ENCODE data around the gene C12orf75. TPM values are rescaled to one million over a fixed set of nuclear protein-coding genes. Genes with fewer than 3 reads are reported as not detected.

C12orf75 gene
- total and polyA plus RNA-seq, 2 donors (not counting 1 experiment from before 2014, with no cell fraction given) = 133 to 298 TPM

- H3K9me3 ChIP-seq (ENCODE audit: control insufficient read depth, insufficient read depth, low read depth, low read length) = no peaks in the 10 kb centered on the region
- H3K27ac ChIP-seq (ENCODE audit: insufficient read depth, low read length) = no peak overlapping the region
- H3K4me3 ChIP-seq (replicated peaks in 1 of 4; ENCODE audit: control extremely low read depth in 1 of 4, insufficient read depth in 1 of 4, low read depth in 3 of 4, low read length in 4 of 4) = no peak overlapping the region
- H3K4me2 ChIP-seq (ENCODE audit: extremely low read depth, insufficient read depth, low read length) = no peak overlapping the region
- H3K79me2 ChIP-seq (ENCODE audit: control insufficient read depth, insufficient read depth, low read length) = no peaks in the 10 kb centered on the region
- no peak overlapping the region for H2AFZ ChIP-seq (ENCODE audit: low read length)
- TF ChIP-seq CTCF (conservative IDR thresholded peaks at IDR 0.05 in 1 of 2, IDR thresholded peaks at IDR 0.05 in 1 of 2; ENCODE audit: low read depth in 1 of 2, low read length in 2 of 2) = no peak
- no peak for TF ChIP-seq EZH2 (IDR thresholded peaks at IDR 0.05; ENCODE audit: low read length, missing control alignments)
- H3K36me3 ChIP-seq (ENCODE audit: control insufficient read depth, insufficient read depth, low read length) = no peaks in the 10 kb centered on the region
- no peak overlapping the region for H3K9ac ChIP-seq (ENCODE audit: insufficient read depth, low read length)
- H3K27me3 ChIP-seq (ENCODE audit: control insufficient read depth, insufficient read depth, low read length) = no peaks in the 10 kb centered on the region
- DNase-seq (ENCODE audit: low read depth in 2 of 2) = no peak
- no peaks in the 10 kb centered on the region for H3K4me1 ChIP-seq (ENCODE audit: control insufficient read depth, extremely low read depth, insufficient read depth, low read length)
- H4K20me1 ChIP-seq (ENCODE audit: control insufficient read depth, extremely low read depth, insufficient read depth, low read length) = no peaks in the 10 kb centered on the region
Measured at GRCh38 chr12:105285378-105285777, 45.1 kb upstream of the C12orf75 start.

- Histone ChIP-seq H3K9me3 (ENCODE audit: control insufficient read depth, insufficient read depth, low read depth, low read length) (no peaks in the 10 kb centered on the region), H3K4me3 (replicated peaks in 1 of 4; ENCODE audit: control extremely low read depth in 1 of 4, insufficient read depth in 1 of 4, low read depth in 3 of 4, low read length in 4 of 4) (no peak overlapping the region), H3K36me3 (ENCODE audit: control insufficient read depth, insufficient read depth, low read length) (no peaks in the 10 kb centered on the region), H3K4me1 (ENCODE audit: control insufficient read depth, extremely low read depth, insufficient read depth, low read length) (no peaks in the 10 kb centered on the region), H3K4me2 (ENCODE audit: extremely low read depth, insufficient read depth, low read length) (no peak overlapping the region), H3K9ac (ENCODE audit: insufficient read depth, low read length) (no peak overlapping the region), H4K20me1 (ENCODE audit: control insufficient read depth, extremely low read depth, insufficient read depth, low read length) (no peaks in the 10 kb centered on the region), H3K27me3 (ENCODE audit: control insufficient read depth, insufficient read depth, low read length) (no peaks in the 10 kb centered on the region), H3K79me2 (ENCODE audit: control insufficient read depth, insufficient read depth, low read length) (no peaks in the 10 kb centered on the region), H3K27ac (ENCODE audit: insufficient read depth, low read length) (no peak overlapping the region), H2AFZ (ENCODE audit: low read length) (no peak overlapping the region)
- no peak for DNase-seq (ENCODE audit: low read depth in 2 of 2)
- no peak for TF ChIP-seq EZH2 (IDR thresholded peaks at IDR 0.05; ENCODE audit: low read length, missing control alignments)
- no peak for TF ChIP-seq CTCF (conservative IDR thresholded peaks at IDR 0.05 in 1 of 2, IDR thresholded peaks at IDR 0.05 in 1 of 2; ENCODE audit: low read depth in 1 of 2, low read length in 2 of 2)
Measured at GRCh38 chr12:105287408-105287807, 43.1 kb upstream of the C12orf75 start.

- Histone ChIP-seq H2AFZ (ENCODE audit: low read length) (no peak overlapping the region), H3K27ac (ENCODE audit: insufficient read depth, low read length) (no peak overlapping the region), H3K27me3 (ENCODE audit: control insufficient read depth, insufficient read depth, low read length) (no peaks in the 10 kb centered on the region), H3K36me3 (ENCODE audit: control insufficient read depth, insufficient read depth, low read length) (no peaks in the 10 kb centered on the region), H4K20me1 (ENCODE audit: control insufficient read depth, extremely low read depth, insufficient read depth, low read length) (no peaks in the 10 kb centered on the region), H3K9ac (ENCODE audit: insufficient read depth, low read length) (no peak overlapping the region), H3K4me2 (ENCODE audit: extremely low read depth, insufficient read depth, low read length) (no peak overlapping the region), H3K79me2 (ENCODE audit: control insufficient read depth, insufficient read depth, low read length) (no peaks in the 10 kb centered on the region), H3K9me3 (ENCODE audit: control insufficient read depth, insufficient read depth, low read depth, low read length) (no peaks in the 10 kb centered on the region), H3K4me3 (replicated peaks in 1 of 4; ENCODE audit: control extremely low read depth in 1 of 4, insufficient read depth in 1 of 4, low read depth in 3 of 4, low read length in 4 of 4) (no peak overlapping the region), H3K4me1 (ENCODE audit: control insufficient read depth, extremely low read depth, insufficient read depth, low read length) (no peaks in the 10 kb centered on the region)
- TF ChIP-seq CTCF (conservative IDR thresholded peaks at IDR 0.05 in 1 of 2, IDR thresholded peaks at IDR 0.05 in 1 of 2; ENCODE audit: low read depth in 1 of 2, low read length in 2 of 2) = no peak
- no peak for TF ChIP-seq EZH2 (IDR thresholded peaks at IDR 0.05; ENCODE audit: low read length, missing control alignments)
- DNase-seq (ENCODE audit: low read depth in 2 of 2) = no peak
Measured at GRCh38 chr12:105288311-105288996, 42.0 kb upstream of the C12orf75 start.
